CD4-positive, alpha-beta T cell treated with Interleukin-15 for 1 hour (primary cell): Measurements from ENCODE around the gene IRS1.

Source experiments
- DNase-seq: peaks from one replicate; pipeline ENCODE4 v3.0.0-alpha.2; 2020

Gene IRS1

DNA sequence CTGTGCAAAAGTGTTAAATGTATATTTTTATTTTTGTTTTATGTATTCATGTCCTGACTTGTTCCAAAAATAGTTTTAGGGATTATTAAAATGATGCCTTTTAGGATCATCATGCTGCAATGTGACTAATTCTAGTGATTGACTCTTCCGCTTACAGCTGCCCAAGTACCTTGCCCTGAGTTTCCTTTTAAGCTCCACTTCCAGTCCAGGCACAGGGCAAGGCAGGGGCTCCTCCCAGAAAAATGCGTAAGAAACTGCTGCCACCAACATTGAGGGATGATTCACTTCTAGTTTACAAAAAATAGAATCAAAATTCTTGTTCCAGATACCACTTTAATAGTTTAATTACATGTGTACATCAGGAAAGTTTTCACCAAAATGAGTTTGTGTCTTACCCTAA lies 116.4 kb downstream of the IRS1 start:
- DNase-seq: no peak
